IMR-90 (cell line): ENCODE results near the gene CDK5. TPM values are rescaled to one million over a fixed set of nuclear protein-coding genes. Genes with fewer than 3 reads are reported as not detected.

ENCODE experiments used
- ATAC-seq: fragments of 200-7000 bp; cut with Tn5 transposase; 2 replicates; pipeline ENCODE4 v1.9.1; 2020; ENCODE audit warnings: low read depth, mild to moderate bottlenecking, moderate library complexity
- BruUV-seq: library from RNA; stranded (reverse); fragments of 400-500 nt; replicated peaks from 2 replicates; lab custom pipeline; 2021; lab: Mats Ljungman, UMichigan
- CTCF ChIA-PET: fragments of 300-600 bp; formaldehyde crosslinking; extraction: SDS; loops from one replicate; lab custom pipeline; 2021; ENCODE audit warnings: antibody characterized with exemption; lab: Yijun Ruan, JAX
- POLR2A ChIA-PET: fragments of 300-600 bp; sonication (Branson Sonifier 250); formaldehyde crosslinking; loops from one replicate; lab custom pipeline; 2022; ENCODE audit warnings: antibody characterized with exemption; ENCODE audit not compliant: unreplicated experiment; lab: Charles Lee
- DNase-seq: peaks from one replicate; pipeline ENCODE4 v3.0.0; 2013
- H2AFZ ChIP-seq: replicated peaks from 2 replicates; pipeline ENCODE3; 2013; ENCODE audit warnings: low read length, mild to moderate bottlenecking; ENCODE audit not compliant: poor library complexity
- H2AK5ac ChIP-seq: 2 replicates; pipeline ENCODE4 v1.6.1; 2013; ENCODE audit warnings: low read depth, low read length, inconsistent platforms
- H2AK9ac ChIP-seq: replicated peaks from 2 replicates; pipeline ENCODE3; 2013; ENCODE audit warnings: mild to moderate bottlenecking, low read depth, low read length, moderate library complexity; ENCODE audit not compliant: poor library complexity
- H2BK120ac ChIP-seq: 2 replicates; pipeline ENCODE4 v1.6.1; 2013; ENCODE audit warnings: low read depth, low read length, inconsistent platforms
- H2BK15ac ChIP-seq: 3 replicates; pipeline ENCODE4 v1.6.1; 2013; ENCODE audit warnings: low read depth, low read length, inconsistent platforms
- H2BK20ac ChIP-seq: 2 replicates; pipeline ENCODE4 v1.6.1; 2013; ENCODE audit warnings: low read depth, mild to moderate bottlenecking, inconsistent platforms, low read length, moderate library complexity
- H2BK5ac ChIP-seq: 2 replicates; pipeline ENCODE4 v1.6.1; 2013; ENCODE audit warnings: mild to moderate bottlenecking, low read depth, low read length, inconsistent platforms; ENCODE audit not compliant: poor library complexity, severe bottlenecking
- H3K14ac ChIP-seq: replicated peaks from 2 replicates; pipeline ENCODE4 v1.6.1; 2013; ENCODE audit warnings: low read depth, low read length, inconsistent platforms
- H3K18ac ChIP-seq: 2 replicates; pipeline ENCODE4 v1.6.1; 2013; ENCODE audit warnings: low read depth, low read length, control low read depth
- H3K23ac ChIP-seq: 2 replicates; pipeline ENCODE4 v1.6.1; 2013; ENCODE audit warnings: low read depth, low read length, inconsistent platforms
- H3K27ac ChIP-seq: 2 replicates; pipeline ENCODE4 v1.5.1; 2013; ENCODE audit warnings: mild to moderate bottlenecking, control low read depth, low read length; ENCODE audit not compliant: insufficient read depth
- H3K27me3 ChIP-seq: 2 replicates; pipeline ENCODE4 v1.6.1; 2013; ENCODE audit warnings: low read length; ENCODE audit not compliant: control insufficient read depth, insufficient read depth
- H3K36me3 ChIP-seq: 2 replicates; pipeline ENCODE4 v1.6.1; 2013; ENCODE audit warnings: low read length, mixed read lengths; ENCODE audit not compliant: control insufficient read depth, insufficient read depth
- H3K4ac ChIP-seq: 2 replicates; pipeline ENCODE4 v1.6.1; 2013; ENCODE audit warnings: low read depth, low read length, inconsistent platforms
- H3K4me1 ChIP-seq: 2 replicates; pipeline ENCODE4 v1.6.1; 2013; ENCODE audit warnings: low read length, mixed read lengths; ENCODE audit not compliant: control insufficient read depth, insufficient read depth
- H3K4me2 ChIP-seq: 2 replicates; pipeline ENCODE4 v1.6.1; 2013; ENCODE audit warnings: low read depth, mild to moderate bottlenecking, control low read depth, low read length, moderate library complexity
- H3K4me3 ChIP-seq: 2 replicates; pipeline ENCODE4 v1.5.1; 2013; ENCODE audit warnings: low read depth, mild to moderate bottlenecking, control low read depth, low read length, moderate library complexity; ENCODE audit not compliant: insufficient read depth
- H3K56ac ChIP-seq: 2 replicates; pipeline ENCODE4 v1.6.1; 2013; ENCODE audit warnings: low read length, inconsistent platforms; ENCODE audit not compliant: insufficient read depth; ENCODE audit errors: extremely low read depth
- H3K79me1 ChIP-seq, 2 experiments: 2 replicates each; pipeline ENCODE4 v1.6.1; 2013; ENCODE audit warnings: low read length in 2 of 2, inconsistent platforms in 1 of 2, low read depth in 1 of 2
- H3K9ac ChIP-seq: 2 replicates; pipeline ENCODE4 v1.6.1; 2013; ENCODE audit warnings: low read depth, low read length, control low read depth
- H3K9me1 ChIP-seq: 2 replicates; pipeline ENCODE4 v1.6.1; 2013; ENCODE audit warnings: low read length, inconsistent platforms; ENCODE audit not compliant: insufficient read depth
- H3K9me3 ChIP-seq: 2 replicates; pipeline ENCODE4 v1.6.1; 2013; ENCODE audit warnings: low read length; ENCODE audit not compliant: control insufficient read depth, insufficient read depth
- H4K20me1 ChIP-seq: 2 replicates; pipeline ENCODE4 v1.6.1; 2013; ENCODE audit warnings: low read length, inconsistent platforms; ENCODE audit not compliant: insufficient read depth
- H4K5ac ChIP-seq: 2 replicates; pipeline ENCODE4 v1.6.1; 2013; ENCODE audit warnings: mild to moderate bottlenecking, low read depth, low read length, control low read depth
- H4K8ac ChIP-seq, 2 experiments: 2 replicates each; pipeline ENCODE4 v1.6.1; 2013; ENCODE audit warnings: low read depth in 2 of 2, low read length in 2 of 2, control low read depth in 1 of 2, inconsistent platforms in 1 of 2
- H4K91ac ChIP-seq: 2 replicates; pipeline ENCODE4 v1.6.1; 2013; ENCODE audit warnings: low read depth, low read length, inconsistent platforms; ENCODE audit not compliant: insufficient read depth
- CEBPB ChIP-seq: IDR thresholded peaks from 2 replicates; pipeline ENCODE4 v1.6.1; 2012; ENCODE audit warnings: low read depth, low read length, improper control_type of control experiment
- CHD1 ChIP-seq: IDR thresholded peaks from 2 replicates; pipeline ENCODE4 v1.6.1; 2012; ENCODE audit warnings: low read depth, low read length, improper control_type of control experiment
- FOS ChIP-seq: fragments of 150-350 bp; IDR thresholded peaks from 2 replicates; pipeline ENCODE4 v1.6.1; 2016; ENCODE audit warnings: low read depth, low read length
- MAFK ChIP-seq: IDR thresholded peaks from 2 replicates; pipeline ENCODE4 v1.6.1; 2012; ENCODE audit warnings: low read depth, low read length, improper control_type of control experiment
- MAZ ChIP-seq: IDR thresholded peaks from 2 replicates; pipeline ENCODE4 v1.6.1; 2012; ENCODE audit warnings: low read depth, mild to moderate bottlenecking, low read length, improper control_type of control experiment, moderate library complexity, borderline replicate concordance
- MXI1 ChIP-seq: IDR thresholded peaks from 2 replicates; pipeline ENCODE4 v1.6.1; 2012; ENCODE audit warnings: low read depth, mild to moderate bottlenecking, low read length, moderate library complexity, borderline replicate concordance
- NFE2L2 ChIP-seq: fragments of 150-350 bp; IDR thresholded peaks from 2 replicates; pipeline ENCODE4 v1.6.1; 2016; ENCODE audit warnings: low read depth, mild to moderate bottlenecking, low read length
- POLR2A ChIP-seq: IDR thresholded peaks from 2 replicates; pipeline ENCODE4 v1.6.1; 2012; ENCODE audit warnings: mild to moderate bottlenecking, low read depth, low read length
- RAD21 ChIP-seq: IDR thresholded peaks from 2 replicates; pipeline ENCODE4 v1.6.1; 2012; ENCODE audit warnings: low read length, improper control_type of control experiment
- RFX5 ChIP-seq: IDR thresholded peaks from 2 replicates; pipeline ENCODE4 v1.8.0; 2012; ENCODE audit warnings: low read depth, mild to moderate bottlenecking, low read length, moderate library complexity
- SMC3 ChIP-seq: fragments of 150-350 bp; IDR thresholded peaks from 2 replicates; pipeline ENCODE4 v1.6.1; 2016; ENCODE audit warnings: low read depth, mild to moderate bottlenecking, antibody characterized with exemption, low read length, moderate library complexity
- WGBS, 2 experiments: methylation state at CpG; one replicate each; pipeline versions ENCODE4 v1.1.5 to v1.1.7; 2013; ENCODE audit warnings: missing lambda C conversion rate in 2 of 2; ENCODE audit not compliant: insufficient read length in 1 of 2; ENCODE audit errors: extremely low coverage in 2 of 2; 5-methylcytosine and 5-hydroxymethylcytosine counted together
- dilution Hi-C: fragments of 300-500 bp; cut with HindIII; formaldehyde crosslinking; loops from one replicate; pipeline ENCODE4 v1.14.3; 2018; ENCODE audit warnings: low sequenced_read_pairs; ENCODE audit not compliant: unreplicated experiment
- in situ Hi-C: fragments of 300-500 bp; cut with MboI; formaldehyde crosslinking; loops from 3 replicates; pipeline ENCODE4 v1.14.3; 2019; ENCODE audit warnings: low sequenced_read_pairs, inconsistent platforms, mixed read lengths
- intact Hi-C: fragments of 100-400 bp; cut with micrococcal nuclease; formaldehyde crosslinking; loops from 2 replicates; pipeline ENCODE4 v1.10.0; 2022
- polyA plus RNA-seq, 3 experiments: library from polyadenylated mRNA; depleted of rRNA; stranded (reverse); fragments of >200 nt; gene quantifications; 2 replicates each; pipeline ENCODE4 v1.2.3, GENCODE V29; 2012; ENCODE audit warnings: low replicate concordance in 1 of 3
- total RNA-seq: library from RNA; depleted of rRNA; stranded (reverse); fragments of >200 nt; gene quantifications from 2 replicates; pipeline ENCODE4 v1.2.3, GENCODE V29; 2012
- TF ChIP-seq, protein P1 (sequence below): conservative IDR thresholded peaks from 2 replicates; pipeline ENCODE4 v1.5.1; 2012; ENCODE audit warnings: mild to moderate bottlenecking, low read depth, low read length, improper control_type of control experiment
- TF ChIP-seq, protein P2 (sequence below): fragments of 150-350 bp; IDR thresholded peaks from 2 replicates; pipeline ENCODE4 v1.6.1; 2016; ENCODE audit warnings: low read depth, mild to moderate bottlenecking, low read length, moderate library complexity, borderline replicate concordance
- TF ChIP-seq, protein P3 (sequence below): fragments of 150-350 bp; IDR thresholded peaks from 2 replicates; pipeline ENCODE4 v1.6.1; 2017; ENCODE audit warnings: mild to moderate bottlenecking, antibody characterized with exemption, low read length, low read depth

Gene CDK5
- total and polyA plus RNA-seq, 2 of the 4 experiments (the other 2 are of a cell fraction), result 22.4 to 34.8 TPM

DNA sequence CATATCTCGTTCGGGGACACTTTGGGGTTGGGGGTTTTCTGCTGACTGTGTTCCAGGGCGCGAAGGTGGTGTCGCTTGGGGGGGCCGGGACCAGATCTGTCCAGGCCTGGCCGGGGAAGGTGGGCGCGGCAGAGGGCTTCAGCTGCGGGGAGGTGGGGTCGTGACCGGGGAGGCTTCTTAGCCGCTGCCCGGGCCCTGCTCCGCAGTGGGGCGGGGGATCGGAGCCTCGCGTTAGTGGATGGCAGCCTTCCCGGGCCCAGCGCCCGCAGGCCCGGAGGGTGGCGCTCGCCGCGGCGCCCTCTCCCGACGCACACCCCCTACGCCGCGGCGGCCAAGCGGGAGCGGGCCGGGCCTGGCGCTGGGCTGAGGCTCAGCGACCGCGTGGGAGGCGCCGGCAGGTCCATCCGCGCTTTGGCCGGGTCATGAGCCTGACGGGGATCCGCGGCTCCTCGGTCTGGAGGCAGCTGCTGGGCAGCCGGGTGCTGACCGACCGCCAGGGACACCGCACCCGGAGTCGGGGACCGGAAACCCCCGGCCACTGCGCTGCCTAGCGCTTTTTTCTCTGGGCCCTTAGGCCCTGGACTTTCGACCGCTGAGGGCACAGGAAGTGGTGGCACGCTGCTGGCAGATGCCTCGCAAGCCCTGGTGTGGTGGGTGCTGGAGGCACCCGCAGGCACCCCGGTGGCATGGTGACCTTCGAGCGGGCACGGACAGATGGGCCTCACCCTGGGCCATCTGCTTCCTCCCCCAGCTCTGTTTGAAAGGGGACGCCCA, 29.7 kb upstream of the CDK5 start:
- DNase-seq (peak; percentile 52), ATAC-seq (peak; percentile 16)
- no peak overlapping the region for H2BK20ac ChIP-seq
- peaks cover 10 to 50% of the 10 kb centered on the region in 2 experiments; a peak in 3 of 4 replicates for H3K79me1 ChIP-seq
- H4K5ac ChIP-seq, result no peak overlapping the region
- H3K9me1 ChIP-seq, result peaks cover 8% of the 10 kb centered on the region
- no peak overlapping the region; the same call in 1 of the 2 replicates for H3K18ac ChIP-seq
- H4K20me1 ChIP-seq, result peaks cover 49% of the 10 kb centered on the region
- H2BK120ac ChIP-seq, result peak overlapping the region; percentile 57
- H2AFZ ChIP-seq, result peak overlapping the region; percentile 82
- peak overlapping the region; percentile 63 for H3K27ac ChIP-seq
- POLR2A ChIA-PET, result no interaction called here
- H2BK15ac ChIP-seq, result no peak overlapping the region; the same call in 2 of the 3 replicates
- no TSS peak for BruUV-seq
- H3K23ac ChIP-seq, result peak overlapping the region; percentile 96
- CTCF ChIA-PET, result no interaction called here
- H3K4me2 ChIP-seq, result peak overlapping the region; percentile 54
- H3K4ac ChIP-seq, result peak overlapping the region; percentile 81
- H3K36me3 ChIP-seq, result peaks cover 6% of the 10 kb centered on the region; the same call in 1 of the 2 replicates
- H2BK5ac ChIP-seq, result peak overlapping the region; percentile 51
- peak overlapping the region; percentile 79 for H2AK5ac ChIP-seq
- peak overlapping the region; percentile 86 for H3K4me3 ChIP-seq
- H4K8ac ChIP-seq, result peak overlapping the region; percentile 8 to 59; a peak in 2 of 4 replicates
- H3K4me1 ChIP-seq, result peaks cover 25% of the 10 kb centered on the region
- H4K91ac ChIP-seq, result peak overlapping the region; percentile 70
- H2AK9ac ChIP-seq, result peak overlapping the region; percentile 76
- 0% methylated on average over 24 of the region's 70 CpGs; no CpG with 5 or more reads in 1 of the 2 experiments for WGBS, 2 experiments
- H3K56ac ChIP-seq, result peak overlapping the region; percentile 54
- no peaks in the 10 kb centered on the region for H3K27me3 ChIP-seq
- dilution Hi-C loops, result no loop called here
- peak overlapping the region; percentile 89 for H3K14ac ChIP-seq
- intact Hi-C loops, result loop anchor here (2.0 kb wide), 1 partner anchor 59 kb away; the partner anchor contains the start of gene ABCB8
- in situ Hi-C loops, result no loop called here
- no peaks in the 10 kb centered on the region for H3K9me3 ChIP-seq
- peak overlapping the region; percentile 80 for H3K9ac ChIP-seq
- no peak for TF ChIP-seq CHD1
- TF ChIP-seq, protein P1, sequence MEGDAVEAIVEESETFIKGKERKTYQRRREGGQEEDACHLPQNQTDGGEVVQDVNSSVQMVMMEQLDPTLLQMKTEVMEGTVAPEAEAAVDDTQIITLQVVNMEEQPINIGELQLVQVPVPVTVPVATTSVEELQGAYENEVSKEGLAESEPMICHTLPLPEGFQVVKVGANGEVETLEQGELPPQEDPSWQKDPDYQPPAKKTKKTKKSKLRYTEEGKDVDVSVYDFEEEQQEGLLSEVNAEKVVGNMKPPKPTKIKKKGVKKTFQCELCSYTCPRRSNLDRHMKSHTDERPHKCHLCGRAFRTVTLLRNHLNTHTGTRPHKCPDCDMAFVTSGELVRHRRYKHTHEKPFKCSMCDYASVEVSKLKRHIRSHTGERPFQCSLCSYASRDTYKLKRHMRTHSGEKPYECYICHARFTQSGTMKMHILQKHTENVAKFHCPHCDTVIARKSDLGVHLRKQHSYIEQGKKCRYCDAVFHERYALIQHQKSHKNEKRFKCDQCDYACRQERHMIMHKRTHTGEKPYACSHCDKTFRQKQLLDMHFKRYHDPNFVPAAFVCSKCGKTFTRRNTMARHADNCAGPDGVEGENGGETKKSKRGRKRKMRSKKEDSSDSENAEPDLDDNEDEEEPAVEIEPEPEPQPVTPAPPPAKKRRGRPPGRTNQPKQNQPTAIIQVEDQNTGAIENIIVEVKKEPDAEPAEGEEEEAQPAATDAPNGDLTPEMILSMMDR, result peak; percentile 48
- peak; percentile 19; the same call in 1 of the 2 replicates for TF ChIP-seq MAZ
- no peak for TF ChIP-seq FOS
- peak; percentile 68 for TF ChIP-seq MXI1
- TF ChIP-seq, protein P2, sequence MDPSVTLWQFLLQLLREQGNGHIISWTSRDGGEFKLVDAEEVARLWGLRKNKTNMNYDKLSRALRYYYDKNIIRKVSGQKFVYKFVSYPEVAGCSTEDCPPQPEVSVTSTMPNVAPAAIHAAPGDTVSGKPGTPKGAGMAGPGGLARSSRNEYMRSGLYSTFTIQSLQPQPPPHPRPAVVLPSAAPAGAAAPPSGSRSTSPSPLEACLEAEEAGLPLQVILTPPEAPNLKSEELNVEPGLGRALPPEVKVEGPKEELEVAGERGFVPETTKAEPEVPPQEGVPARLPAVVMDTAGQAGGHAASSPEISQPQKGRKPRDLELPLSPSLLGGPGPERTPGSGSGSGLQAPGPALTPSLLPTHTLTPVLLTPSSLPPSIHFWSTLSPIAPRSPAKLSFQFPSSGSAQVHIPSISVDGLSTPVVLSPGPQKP, result no peak
- TF ChIP-seq CEBPB, result no peak
- TF ChIP-seq MAFK, result no peak
- no peak; the same call in 1 of the 2 replicates for TF ChIP-seq POLR2A
- no peak for TF ChIP-seq RFX5
- peak; percentile 33; the same call in 1 of the 2 replicates for TF ChIP-seq RAD21
- TF ChIP-seq, protein P3, sequence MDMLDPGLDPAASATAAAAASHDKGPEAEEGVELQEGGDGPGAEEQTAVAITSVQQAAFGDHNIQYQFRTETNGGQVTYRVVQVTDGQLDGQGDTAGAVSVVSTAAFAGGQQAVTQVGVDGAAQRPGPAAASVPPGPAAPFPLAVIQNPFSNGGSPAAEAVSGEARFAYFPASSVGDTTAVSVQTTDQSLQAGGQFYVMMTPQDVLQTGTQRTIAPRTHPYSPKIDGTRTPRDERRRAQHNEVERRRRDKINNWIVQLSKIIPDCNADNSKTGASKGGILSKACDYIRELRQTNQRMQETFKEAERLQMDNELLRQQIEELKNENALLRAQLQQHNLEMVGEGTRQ, result no peak; the same call in 1 of the 2 replicates
- TF ChIP-seq NFE2L2, result no peak
- TF ChIP-seq SMC3, result peak; percentile 28
